HepG2 (cell line): ENCODE results near the gene LIME1. TPM values are rescaled to one million over a fixed set of nuclear protein-coding genes. Genes with fewer than 3 reads are reported as not detected.

Experiments
- AHDC1 ChIP-seq: sonication (generic); formaldehyde crosslinking; IDR thresholded peaks from 2 replicates; pipeline ENCODE4 v1.5.1; 2020; ENCODE audit warnings: mild to moderate bottlenecking, missing genetic modification reagents, borderline replicate concordance
- BRF2 ChIP-seq: sonication (generic); formaldehyde crosslinking; IDR thresholded peaks from 2 replicates; pipeline ENCODE4 v1.8.1; 2022; ENCODE audit warnings: mild to moderate bottlenecking, missing genetic modification reagents
- FOSL1 ChIP-seq: sonication (generic); formaldehyde crosslinking; IDR thresholded peaks from 2 replicates; pipeline ENCODE4 v1.9.0; 2021; ENCODE audit warnings: missing genetic modification reagents, borderline replicate concordance
- GABPB1 ChIP-seq: IDR thresholded peaks from 2 replicates; pipeline ENCODE4 v1.6.1; 2016; ENCODE audit warnings: mild to moderate bottlenecking, missing genetic modification reagents, moderate library complexity, missing compliant biosample characterization
- KAT2B ChIP-seq: fragments of 150-350 bp; IDR thresholded peaks from 2 replicates; pipeline ENCODE4 v1.6.1; 2014; ENCODE audit warnings: low read depth, low read length, borderline replicate concordance
- MAFG ChIP-seq: sonication (generic); formaldehyde crosslinking; IDR thresholded peaks from 2 replicates; pipeline ENCODE4 v1.5.1; 2020; ENCODE audit warnings: mild to moderate bottlenecking, missing genetic modification reagents
- MXD3 ChIP-seq: IDR thresholded peaks from 2 replicates; pipeline ENCODE4 v1.6.1; 2016; ENCODE audit warnings: mild to moderate bottlenecking, missing biosample characterization, missing genetic modification reagents
- PAWR ChIP-seq: sonication (generic); formaldehyde crosslinking; IDR thresholded peaks from 2 replicates; pipeline ENCODE4 v1.4.0; 2020; ENCODE audit warnings: missing genetic modification reagents, mild to moderate bottlenecking, borderline replicate concordance
- SAFB2 ChIP-seq: sonication (generic); formaldehyde crosslinking; IDR thresholded peaks from 2 replicates; pipeline ENCODE4 v1.5.1; 2020; ENCODE audit warnings: missing genetic modification reagents, low read depth, mild to moderate bottlenecking, borderline replicate concordance
- THAP11 ChIP-seq: IDR thresholded peaks from 2 replicates; pipeline ENCODE4 v1.6.1; 2016; ENCODE audit warnings: missing biosample characterization, missing genetic modification reagents
- THAP7 ChIP-seq: sonication (generic); formaldehyde crosslinking; IDR thresholded peaks from 2 replicates; pipeline ENCODE4 v1.8.1; 2023; ENCODE audit warnings: mild to moderate bottlenecking, missing genetic modification reagents
- ZBTB33 ChIP-seq: sonication (generic); formaldehyde crosslinking; IDR thresholded peaks from 2 replicates; pipeline ENCODE4 v1.4.0; 2020; ENCODE audit warnings: missing genetic modification reagents
- ZBTB7B ChIP-seq: sonication (generic); formaldehyde crosslinking; IDR thresholded peaks from 2 replicates; pipeline ENCODE4 v1.4.0; 2020; ENCODE audit warnings: missing genetic modification reagents
- ZNF234 ChIP-seq: sonication (generic); formaldehyde crosslinking; conservative IDR thresholded peaks from 2 replicates; pipeline ENCODE4 v1.5.1; 2020; ENCODE audit warnings: mild to moderate bottlenecking, missing genetic modification reagents
- ZNF414 ChIP-seq: sonication (generic); formaldehyde crosslinking; IDR thresholded peaks from 2 replicates; pipeline ENCODE4 v1.5.0; 2020; ENCODE audit warnings: missing genetic modification reagents
- ZNF605 ChIP-seq: sonication (generic); formaldehyde crosslinking; IDR thresholded peaks from 2 replicates; pipeline ENCODE4 v1.8.0; 2022; ENCODE audit warnings: mild to moderate bottlenecking, missing genetic modification reagents
- ZNF616 ChIP-seq: sonication (generic); formaldehyde crosslinking; IDR thresholded peaks from 2 replicates; pipeline ENCODE4 v1.5.0; 2020; ENCODE audit warnings: low read depth, mild to moderate bottlenecking, missing genetic modification reagents
- polyA plus RNA-seq, 8 experiments: library from polyadenylated mRNA; depleted of rRNA in 3 of 8; stranded (reverse) in 7 of 8; unstranded in 1 of 8; fragments of >200 nt; fragmentation: Illumina TruSeq in 4 of 8; extraction: Trizol in 4 of 8; gene quantifications; 2 replicates each; pipeline versions ENCODE4 v1.2.1 to v1.2.3, GENCODE V29; 2011 to 2016; ENCODE audit warnings: low read depth in 4 of 8, missing spikeins in 1 of 8, mixed read lengths in 1 of 8; ENCODE audit not compliant: insufficient read depth in 1 of 8
- total RNA-seq, 5 experiments: library from RNA; depleted of rRNA; stranded (reverse); fragments of >200 nt; fragmentation: Illumina TruSeq; extraction: Trizol; gene quantifications; 2 replicates each; pipeline ENCODE4 v1.2.3, GENCODE V29; 2016; ENCODE audit warnings: low read depth in 1 of 5

The LIME1 gene
- total and polyA plus RNA-seq, 2 of the 13 experiments (the other 11 are each of a cell fraction or from before 2014, with no cell fraction given): 13.0 to 61.5 TPM

GRCh38 chr20:63737945-63738686 is 1.7 kb downstream of the LIME1 start (continued):
- TF ChIP-seq BRF2 (CRISPR knock-in tag) (peak; percentile 85; the same call in 1 of the 2 replicates), MAFG (CRISPR knock-in tag) (no peak), SAFB2 (CRISPR knock-in tag) (peak; percentile 87), FOSL1 (peak; percentile 30; the same call in 1 of the 2 replicates), ZNF616 (CRISPR knock-in tag) (peak; percentile 63), AHDC1 (CRISPR knock-in tag) (no peak), ZNF414 (CRISPR knock-in tag) (peak; percentile 45), MXD3 (CRISPR knock-in tag) (no peak), ZNF605 (0 out of 2 replicates have a peak, but pooled peaks have one; percentile 11), ZBTB7B (0 out of 2 replicates have a peak, but pooled peaks have one; percentile 28), ZBTB33 (CRISPR knock-in tag) (peak; percentile 62), THAP7 (CRISPR knock-in tag) (peak; percentile 72; the same call in 1 of the 2 replicates), ZNF234 (CRISPR knock-in tag) (no peak; the same call in 1 of the 2 replicates), KAT2B (no peak), THAP11 (peak; percentile 75; the same call in 1 of the 2 replicates), PAWR (0 out of 2 replicates have a peak, but pooled peaks have one; percentile 90), GABPB1 (peak; percentile 57)
